GM04504 (cell line): Measurements from ENCODE around the gene CLPSL1.
"Not testable (repeated sequence)": the region's sequence is repeated elsewhere in the genome, so short reads cannot be mapped to it uniquely, and the experiment has no call there.

ENCODE experiments used
- DNase-seq: peaks from one replicate; pipeline ENCODE4 v3.0.0-alpha.2; 2012; ENCODE audit warnings: low read depth

Gene CLPSL1

GRCh38 chr6:35780719-35781118, at the start of gene CLPSL1:
CLPSL1 (plus strand) TSS chr6:35781019; CDS start chr6:35781111, 92 bp downstream.
- DNase-seq: no peak

GRCh38 chr6:35731414-35731735, 49.4 kb upstream of the CLPSL1 start:
- peak; percentile 28 for DNase-seq

- DNase-seq: peak; percentile 42
These were observed 48.9 kb upstream of the CLPSL1 start for GRCh38 chr6:35731736-35732532.

GRCh38 chr6:35733633-35734032, 47.2 kb upstream of the CLPSL1 start:
- no peak for DNase-seq

- not testable (repeated sequence) for DNase-seq
These were observed 46.5 kb upstream of the CLPSL1 start for GRCh38 chr6:35734319-35734718.

GRCh38 chr6:35735452-35735851, 45.4 kb upstream of the CLPSL1 start:
- DNase-seq: no peak

- DNase-seq: no peak
These were observed 44.4 kb upstream of the CLPSL1 start for GRCh38 chr6:35736253-35736894.

GRCh38 chr6:35736982-35737412, 43.8 kb upstream of the CLPSL1 start, which contains the start of gene ARMC12:
ARMC12 (plus strand) TSS chr6:35737032; CDS start chr6:35737109, 77 bp downstream.
- DNase-seq: no peak

GRCh38 chr6:35737413-35738211, 43.2 kb upstream of the CLPSL1 start:
- DNase-seq: peak; percentile 46

- DNase-seq: no peak
These were observed 40.9 kb upstream of the CLPSL1 start for GRCh38 chr6:35739645-35740524.

- DNase-seq: no peak
These were observed 38.0 kb upstream of the CLPSL1 start for GRCh38 chr6:35742842-35743241.

- no peak for DNase-seq
These were observed 35.3 kb upstream of the CLPSL1 start for GRCh38 chr6:35745509-35745908.

GRCh38 chr6:35746516-35746915, 34.3 kb upstream of the CLPSL1 start:
- no peak for DNase-seq

GRCh38 chr6:35747877-35748276, 32.9 kb upstream of the CLPSL1 start:
- no peak for DNase-seq

GRCh38 chr6:35750557-35750956, 30.3 kb upstream of the CLPSL1 start:
- DNase-seq: no peak

GRCh38 chr6:35751594-35751993, 29.2 kb upstream of the CLPSL1 start:
- DNase-seq: no peak

- DNase-seq: no peak
These were observed 28.5 kb upstream of the CLPSL1 start for GRCh38 chr6:35752330-35752729.

- no peak for DNase-seq
These were observed 26.2 kb upstream of the CLPSL1 start for GRCh38 chr6:35754452-35755277.

GRCh38 chr6:35755278-35755924, 25.4 kb upstream of the CLPSL1 start:
- no peak for DNase-seq

- no peak for DNase-seq
These were observed 23.2 kb upstream of the CLPSL1 start for GRCh38 chr6:35757456-35758123.
